Mesothelial cell of epicardium (in vitro differentiated cells): Measurements from ENCODE around the gene SMIM5. TPM values are rescaled to one million over a fixed set of nuclear protein-coding genes. Genes with fewer than 3 reads are reported as not detected.
A peak's percentile ranks its signal among the peaks of the same experiment; 100 is the strongest.

Source experiments
- DNase-seq, 2 experiments: peaks; one replicate each; pipeline ENCODE4 v3.0.0; 2021; ENCODE audit warnings: low spot score in 2 of 2; ENCODE audit not compliant: unreplicated experiment in 2 of 2
- H3K27ac Mint-ChIP-seq: 2 replicates; pipeline ENCODE4 v1.8.0; 2021; ENCODE audit warnings: mixed read lengths
- H3K27me3 Mint-ChIP-seq: 2 replicates; pipeline ENCODE4 v1.8.0; 2021; ENCODE audit warnings: low read depth, mixed read lengths
- H3K36me3 Mint-ChIP-seq: 2 replicates; pipeline ENCODE4 v1.8.0; 2021; ENCODE audit warnings: mixed read lengths
- H3K4me1 Mint-ChIP-seq: 2 replicates; pipeline ENCODE4 v1.8.0; 2021; ENCODE audit warnings: mixed read lengths
- H3K4me3 Mint-ChIP-seq: 2 replicates; pipeline ENCODE4 v1.8.0; 2021; ENCODE audit warnings: mild to moderate bottlenecking, moderate library complexity, mixed read lengths
- H3K9me3 Mint-ChIP-seq: 2 replicates; pipeline ENCODE4 v1.8.0; 2021; ENCODE audit warnings: mixed read lengths
- CTCF ChIP-seq: fragments of 200-600 bp; sonication (generic); IDR thresholded peaks from one replicate; pipeline ENCODE4 v1.5.0; 2021; ENCODE audit warnings: antibody characterized with exemption; ENCODE audit not compliant: unreplicated experiment
- total RNA-seq: library from RNA; stranded (reverse); gene quantifications from 3 replicates; pipeline ENCODE4 v1.2.1, GENCODE V29; 2021

The SMIM5 gene
- total RNA-seq, result 0.95 to 1.7 TPM (median 1.5 TPM) in 3 replicates

- no peaks in the 10 kb centered on the region for H3K27me3 Mint-ChIP-seq
- peak; percentile 67 to 93 for DNase-seq
- H3K36me3 Mint-ChIP-seq, result no peaks in the 10 kb centered on the region
- H3K9me3 Mint-ChIP-seq, result no peaks in the 10 kb centered on the region
- H3K4me3 Mint-ChIP-seq, result peak within 1 kb of the TSS; percentile 50
- peak; percentile 89 for TF ChIP-seq CTCF
- H3K27ac Mint-ChIP-seq, result peak within 1 kb of the TSS; percentile 82
- H3K4me1 Mint-ChIP-seq, result peaks cover 21% of the 10 kb centered on the region
These were observed at the start of gene SMIM5 for GRCh38 chr17:75632863-75633485. TSS of gene SMIM5 (plus strand) at chr17:75633434. CDS start at chr17:75640202, 6,768 bp downstream.

DNA sequence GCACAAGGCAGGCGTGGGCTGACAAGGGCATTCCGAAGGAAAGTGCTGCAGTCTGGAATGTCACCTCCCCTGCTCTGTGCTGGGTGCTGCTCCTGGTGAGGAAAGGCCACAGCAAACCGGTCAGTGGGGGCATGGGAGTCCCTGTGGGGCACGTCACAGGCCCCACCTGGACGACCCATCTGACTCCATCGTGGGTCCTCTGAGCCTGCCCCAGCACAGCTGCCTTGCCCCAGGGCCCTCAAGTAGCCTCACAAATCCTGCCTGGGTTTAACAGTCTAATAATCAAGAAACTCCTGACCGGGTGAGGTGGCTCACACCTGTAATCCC lies 48.4 kb upstream of the SMIM5 start:
- H3K27ac Mint-ChIP-seq, result no peak overlapping the region
- H3K27me3 Mint-ChIP-seq, result peaks cover 3% of the 10 kb centered on the region
- no peaks in the 10 kb centered on the region for H3K36me3 Mint-ChIP-seq
- no peak for DNase-seq
- no peaks in the 10 kb centered on the region for H3K9me3 Mint-ChIP-seq
- H3K4me1 Mint-ChIP-seq, result peaks cover 5% of the 10 kb centered on the region
- no peak overlapping the region for H3K4me3 Mint-ChIP-seq
- TF ChIP-seq CTCF, result no peak

- TF ChIP-seq CTCF, result no peak
- Mint-ChIP-seq H3K4me3 (peak within 1 kb of the TSS; percentile 67), H3K27me3 (peaks cover 3% of the 10 kb centered on the region), H3K9me3 (no peaks in the 10 kb centered on the region), H3K36me3 (no peaks in the 10 kb centered on the region), H3K4me1 (peaks cover 5% of the 10 kb centered on the region), H3K27ac (peak within 1 kb of the TSS; percentile 47)
- DNase-seq, result peak; percentile 58 to 82
These were observed 45.3 kb upstream of the SMIM5 start, which contains the start of gene MYO15B for GRCh38 chr17:75587675-75588595. TSS of gene MYO15B (plus strand) at chr17:75587800. CDS start at chr17:75588058, 258 bp downstream.

GRCh38 chr17:75588596-75589011 lies 44.6 kb upstream of the SMIM5 start:
- peak overlapping the region; percentile 62 for H3K4me3 Mint-ChIP-seq
- no peak for TF ChIP-seq CTCF
- H3K27me3 Mint-ChIP-seq, result peaks cover 3% of the 10 kb centered on the region
- no peak overlapping the region for H3K27ac Mint-ChIP-seq
- H3K36me3 Mint-ChIP-seq, result no peaks in the 10 kb centered on the region
- no peak for DNase-seq
- peaks cover 5% of the 10 kb centered on the region for H3K4me1 Mint-ChIP-seq
- no peaks in the 10 kb centered on the region for H3K9me3 Mint-ChIP-seq

- peak; percentile 97 for DNase-seq
- peak; percentile 65 for TF ChIP-seq CTCF
- H3K9me3 Mint-ChIP-seq, result no peaks in the 10 kb centered on the region
These were observed 44.0 kb upstream of the SMIM5 start for GRCh38 chr17:75589012-75589918.

More at GRCh38 chr17:75589012-75589918, 44.0 kb upstream of the SMIM5 start:
- Mint-ChIP-seq H3K4me1 (peaks cover 5% of the 10 kb centered on the region), H3K27me3 (peaks cover 3% of the 10 kb centered on the region), H3K4me3 (peak overlapping the region; percentile 68), H3K36me3 (no peaks in the 10 kb centered on the region), H3K27ac (no peak overlapping the region)
